Mucosa of gallbladder (tissue), 1 donor: ENCODE results near the gene CCR5. TPM values are rescaled to one million over a fixed set of nuclear protein-coding genes. Genes with fewer than 3 reads are reported as not detected.
"Not testable (repeated sequence)": the region's sequence is repeated elsewhere in the genome, so short reads cannot be mapped to it uniquely, and the experiment has no call there.

ENCODE experiments used
- DNase-seq: peaks from one replicate; pipeline ENCODE4 v3.0.0-alpha.2; 2020; ENCODE audit warnings: low spot score
- total RNA-seq: library from RNA; stranded (reverse); gene quantifications from one replicate; pipeline ENCODE4 v1.2.1, GENCODE V29; 2021
- donor health status: DM: no; HTN: no; CAD: no.

CCR5 gene
- total RNA-seq, 1 donor from 2014 or later: 3.9 TPM

DNA sequence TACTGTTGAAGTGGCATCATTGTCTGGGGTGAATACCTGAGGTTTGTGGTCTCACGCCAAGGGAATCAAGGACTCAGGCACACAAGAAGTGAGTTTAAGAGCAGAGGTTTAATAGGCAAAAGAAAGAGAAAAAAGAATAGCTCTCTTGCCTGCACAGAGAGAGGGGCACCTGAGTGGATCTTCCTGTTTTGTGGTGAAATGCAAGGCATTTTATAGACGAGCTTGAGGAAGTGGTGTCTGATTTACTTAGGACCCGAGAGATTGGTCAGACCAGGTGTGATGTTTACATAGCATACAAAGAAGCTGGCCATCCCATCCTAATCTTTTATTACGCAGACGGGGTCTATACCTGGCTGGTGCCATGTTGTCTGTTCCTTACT is 13.2 kb downstream of the CCR5 start:
- no peak for DNase-seq

DNA sequence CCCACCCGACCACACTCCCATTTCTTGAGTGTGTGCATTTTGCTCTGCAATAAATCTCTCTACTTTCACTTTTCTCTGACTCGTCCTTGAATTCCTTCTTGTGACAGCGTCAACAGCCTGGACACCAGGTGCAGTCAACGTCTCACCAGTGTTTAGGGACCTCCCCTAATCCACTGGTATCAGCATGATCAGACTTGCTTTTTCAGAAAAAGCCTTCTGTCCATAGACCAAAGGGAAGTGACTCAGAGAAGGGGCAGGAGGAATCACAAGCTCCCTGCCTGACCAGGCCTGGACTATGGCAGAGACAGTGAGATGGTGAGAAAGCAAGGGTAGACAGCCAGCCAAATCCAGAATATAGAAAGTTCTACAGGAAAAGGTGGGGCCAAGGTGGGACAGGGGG is 15.5 kb downstream of the CCR5 start:
- no peak for DNase-seq

DNA sequence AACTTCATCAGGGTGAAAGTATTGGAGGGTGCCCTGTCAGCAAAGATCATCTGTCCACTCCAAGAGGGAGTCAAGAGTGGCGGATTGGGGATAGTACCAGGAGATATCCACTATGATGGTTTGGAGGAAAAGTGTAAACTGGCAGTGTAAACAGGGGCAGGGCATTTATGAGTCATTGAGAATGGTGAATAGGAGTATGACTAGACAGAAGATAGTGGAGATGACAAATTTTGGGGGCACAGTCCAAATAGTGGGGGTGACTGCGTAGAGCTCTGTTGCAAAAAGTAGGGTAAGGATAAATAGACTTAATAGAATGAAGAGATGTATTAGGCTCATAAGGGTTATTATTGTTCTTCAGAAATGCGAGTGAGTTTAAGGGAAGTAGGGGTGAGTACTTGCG is 18.1 kb downstream of the CCR5 start:
- not testable (repeated sequence) for DNase-seq

DNA sequence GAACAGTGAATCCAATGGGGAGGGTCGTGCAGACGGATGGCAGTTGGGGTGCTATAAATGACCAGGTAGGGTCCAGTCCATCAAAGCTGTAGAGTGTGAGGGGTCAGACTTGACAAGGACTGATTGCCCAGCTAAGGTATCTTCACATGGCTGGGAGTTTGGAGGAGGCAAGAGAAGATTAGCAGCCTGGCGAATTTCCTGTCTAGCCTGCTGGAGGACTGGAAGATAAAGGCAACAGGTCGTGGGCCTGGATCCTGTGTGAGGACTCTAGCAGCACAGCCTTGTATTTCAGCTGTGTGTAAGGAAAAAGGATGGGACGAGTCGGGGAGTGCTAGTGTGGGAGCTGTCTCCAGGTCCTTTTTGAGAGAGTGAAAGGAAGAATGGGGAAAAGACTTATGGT is 18.6 kb downstream of the CCR5 start:
- DNase-seq: no peak

DNA sequence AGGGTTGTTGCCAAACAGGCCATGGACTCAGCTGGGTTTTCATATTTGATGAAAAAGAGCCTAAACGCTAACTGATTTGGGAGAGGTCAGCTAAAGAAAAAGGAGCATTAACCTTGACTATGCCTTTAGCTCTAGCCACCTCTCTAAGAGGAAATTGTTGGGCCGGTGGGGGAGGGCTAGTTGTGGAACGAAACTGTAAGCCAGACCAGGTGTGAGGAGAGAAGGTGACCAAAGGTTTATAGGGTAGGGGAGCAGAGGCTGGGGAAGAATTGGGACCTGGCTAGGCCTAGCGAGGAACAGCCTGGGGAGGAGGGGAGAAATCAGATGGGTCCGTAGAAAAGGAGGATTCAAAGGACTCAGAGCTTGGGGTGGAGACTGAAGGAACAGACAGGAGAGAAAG is 20.8 kb downstream of the CCR5 start:
- not testable (repeated sequence) for DNase-seq

DNA sequence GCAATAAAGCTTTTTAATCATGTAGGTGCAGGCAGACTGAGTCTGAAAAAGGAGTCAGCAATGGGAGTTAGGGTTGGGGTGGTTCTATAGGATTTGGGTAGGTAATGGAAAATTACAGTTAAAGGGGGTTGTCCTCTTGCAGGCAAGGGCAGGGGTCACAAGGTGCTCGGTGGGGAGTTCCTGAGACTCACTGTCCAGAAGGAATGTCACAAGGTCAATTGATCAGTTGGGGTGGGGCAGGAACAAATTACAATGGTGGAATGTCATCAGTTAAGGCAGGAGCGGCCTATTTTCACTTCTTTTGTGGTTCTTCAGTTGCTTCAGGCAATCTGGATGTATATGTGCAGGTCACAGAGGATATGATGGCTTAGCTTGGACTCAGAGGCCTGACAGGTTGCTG is 22.3 kb downstream of the CCR5 start:
- no peak for DNase-seq

DNA sequence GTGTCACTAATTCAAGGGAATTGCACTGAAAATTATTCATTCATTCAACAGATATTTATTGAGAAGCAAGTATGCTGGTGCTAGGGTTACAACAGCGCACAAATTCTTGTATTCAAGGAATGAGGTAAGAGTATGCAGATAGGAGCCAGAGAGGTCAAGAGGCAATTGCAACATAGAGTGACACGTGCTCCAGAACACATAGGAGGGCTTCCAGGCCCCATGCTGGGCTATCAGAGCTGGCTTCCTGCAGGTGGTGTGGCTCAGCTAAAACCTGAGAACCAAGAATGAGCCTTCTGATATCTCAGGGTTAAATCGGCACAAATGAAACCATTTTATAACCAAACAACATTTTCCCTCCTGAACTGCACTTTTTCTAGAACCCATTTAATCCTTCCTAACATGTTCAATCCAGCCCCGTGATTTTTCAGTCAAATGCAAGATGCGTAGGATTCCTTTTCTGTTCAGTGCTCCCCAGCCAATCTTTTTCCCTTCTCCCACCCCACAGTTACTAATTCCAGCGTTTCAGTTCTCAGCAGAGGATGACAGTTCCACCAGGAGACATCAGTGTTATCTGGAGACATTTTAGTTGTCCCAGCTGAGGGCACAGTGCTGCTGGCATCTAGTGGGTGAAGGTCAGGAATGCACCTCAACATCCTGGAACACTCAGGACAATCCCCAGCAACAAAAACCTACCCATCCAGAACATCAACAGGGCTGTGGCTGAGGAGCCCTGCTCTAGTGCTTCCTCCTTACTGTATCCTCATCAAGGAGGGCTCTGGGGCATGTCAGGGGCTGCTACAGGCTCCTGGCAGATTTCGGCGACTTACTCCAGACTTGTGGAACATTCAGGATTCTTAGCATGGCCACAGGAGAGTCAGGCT is 23.0 kb downstream of the CCR5 start:
- no peak for DNase-seq

DNA sequence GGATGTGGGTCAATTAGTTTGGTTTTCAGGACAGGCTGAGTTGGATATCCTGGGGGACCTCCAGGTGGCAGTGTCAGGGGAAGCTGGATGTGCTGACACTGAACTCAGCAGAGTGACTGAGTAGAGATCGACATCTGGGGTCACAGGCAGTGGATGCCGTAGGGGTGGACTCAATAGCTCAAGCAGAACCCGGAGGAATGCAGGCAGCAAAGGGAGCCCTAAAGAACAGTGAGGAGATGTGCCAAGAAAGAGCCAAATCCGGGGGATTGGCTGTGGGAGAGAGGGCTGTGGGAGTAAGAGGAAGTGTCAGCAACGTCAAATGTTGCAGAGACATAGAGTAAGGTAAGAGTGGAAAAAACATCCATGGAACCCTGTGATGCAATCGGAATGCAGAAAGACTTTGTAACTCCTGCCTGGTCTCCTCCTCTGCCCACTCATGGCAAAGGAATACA is 24.5 kb downstream of the CCR5 start:
- DNase-seq: no peak

DNA sequence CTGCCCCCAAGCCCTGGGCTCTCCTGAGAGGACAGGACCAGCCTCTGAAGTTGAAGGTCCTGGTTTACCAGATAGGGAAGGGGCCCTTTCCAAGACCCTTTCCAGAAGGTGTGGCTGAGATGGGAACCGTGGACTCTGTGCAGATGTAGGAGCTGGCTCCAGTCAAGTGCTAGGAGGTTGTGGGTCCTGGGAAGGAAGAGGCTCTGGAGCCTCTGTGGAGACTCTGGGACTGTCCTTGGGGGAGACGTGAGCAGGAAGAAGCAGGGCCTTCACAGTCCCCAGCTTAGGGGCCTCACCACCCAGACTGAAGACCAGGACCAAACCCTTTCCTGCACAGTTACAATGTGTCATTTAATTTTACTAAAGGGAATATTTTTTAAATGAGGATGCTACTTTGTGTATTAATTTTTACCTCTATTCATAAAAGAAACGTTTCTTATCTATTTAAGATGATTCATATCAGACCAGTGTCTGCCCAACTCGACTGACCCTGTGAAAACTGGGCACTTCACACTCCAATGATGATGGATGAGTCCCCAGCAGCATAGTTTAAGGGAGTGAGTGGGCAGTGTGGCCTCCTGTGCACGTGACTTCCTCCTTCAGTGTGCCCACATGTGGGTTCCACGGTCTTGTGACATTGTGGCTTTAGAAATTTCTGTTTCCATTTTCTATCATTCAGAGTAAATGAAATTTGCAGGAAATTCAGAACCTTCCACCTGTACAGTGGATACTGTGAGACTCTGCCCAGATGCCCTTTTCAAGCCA is 25.2 kb downstream of the CCR5 start:
- DNase-seq: no peak

DNA sequence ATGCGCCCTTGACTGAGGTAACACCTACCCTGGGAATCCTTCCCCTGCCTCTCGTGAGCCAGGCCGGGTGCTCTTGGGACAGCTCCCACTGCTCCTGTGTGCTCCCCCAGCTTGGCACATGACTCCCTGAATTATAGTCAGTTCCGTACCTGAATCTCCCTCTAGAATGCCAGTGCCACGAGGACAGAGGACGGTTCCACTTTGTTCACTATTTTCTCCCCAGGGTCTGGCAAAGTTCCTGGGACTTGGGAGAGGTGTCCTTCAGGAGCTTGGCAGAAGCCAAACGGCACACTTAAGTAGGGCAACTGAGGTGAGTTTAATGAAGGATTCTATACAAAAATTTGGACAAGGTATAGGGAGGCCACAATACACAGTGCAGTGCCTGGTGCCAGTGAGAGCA is 26.4 kb downstream of the CCR5 start:
- no peak for DNase-seq

DNA sequence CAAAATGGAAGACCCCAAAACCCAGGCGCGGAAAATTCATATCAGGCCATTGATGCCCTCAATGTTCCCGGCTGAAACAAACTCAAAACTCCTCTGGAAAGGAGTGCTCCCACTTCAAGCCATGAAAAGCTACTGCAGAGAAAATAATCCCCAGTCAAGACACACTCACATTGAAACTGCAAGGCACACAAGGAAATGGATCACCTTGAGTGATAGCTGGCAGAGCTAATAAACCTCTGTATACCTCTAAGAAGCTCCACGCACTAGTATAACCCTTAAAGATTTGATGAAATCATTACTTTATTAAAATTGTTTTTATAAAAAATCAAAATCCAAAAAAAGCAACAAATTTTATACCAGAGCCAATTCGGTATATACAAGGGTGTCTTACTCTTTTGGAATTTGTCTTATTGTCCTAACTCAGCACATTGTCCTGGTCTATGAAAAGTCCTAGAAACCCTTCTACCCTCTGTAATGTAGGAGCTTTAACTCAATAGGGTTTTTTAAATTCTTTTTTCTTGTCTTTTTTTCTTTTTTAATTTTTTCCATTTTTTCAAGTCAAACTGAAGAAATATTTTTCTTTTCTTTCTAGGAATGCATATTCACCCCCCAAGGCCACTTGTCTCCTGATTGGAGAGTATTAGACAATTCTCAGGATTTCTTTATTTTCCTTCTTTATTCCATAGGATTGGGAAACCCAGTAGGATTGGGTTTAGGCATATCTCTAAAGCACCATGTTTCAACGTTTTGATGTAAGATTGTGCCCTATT is 27.6 kb downstream of the CCR5 start:
- no peak for DNase-seq

DNA sequence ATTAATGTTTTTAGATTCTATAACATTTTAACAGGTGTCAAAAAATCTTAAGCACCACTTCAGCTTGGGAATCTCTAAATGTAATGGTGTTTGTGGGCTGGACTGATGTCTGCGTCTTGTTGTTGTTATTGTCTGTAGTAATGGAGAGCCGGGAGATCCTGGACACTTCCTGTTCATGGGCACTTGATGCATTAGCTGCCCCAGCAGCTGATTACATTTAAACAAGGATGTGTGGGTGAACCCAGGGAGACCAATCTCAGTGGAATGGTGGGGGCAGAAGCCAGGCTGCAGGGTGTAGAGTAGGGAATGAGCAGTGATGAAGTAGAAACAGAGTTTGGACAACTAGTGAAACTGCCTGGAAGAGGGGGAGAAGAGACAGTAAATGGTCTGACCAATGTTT is 28.4 kb downstream of the CCR5 start:
- DNase-seq: no peak

DNA sequence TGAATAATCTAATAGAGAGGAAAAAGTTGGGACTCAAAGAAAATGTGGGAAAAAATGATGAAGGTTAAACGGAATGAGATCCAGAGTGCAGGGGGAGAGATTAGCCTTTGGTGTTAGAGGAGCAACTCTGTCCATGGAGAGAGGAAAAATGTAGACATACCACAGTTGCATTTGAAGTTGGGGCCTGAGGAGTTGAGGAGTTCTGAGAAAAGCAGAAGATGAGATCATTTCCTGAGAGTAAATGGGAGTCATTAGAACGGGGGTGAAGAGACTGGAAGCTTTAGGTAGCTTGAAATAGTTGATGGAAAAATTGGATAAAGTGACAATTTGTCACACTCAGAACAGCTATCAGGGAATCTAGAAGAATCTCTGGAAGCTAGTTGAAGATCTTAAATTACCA is 28.8 kb downstream of the CCR5 start:
- DNase-seq: no peak

DNA sequence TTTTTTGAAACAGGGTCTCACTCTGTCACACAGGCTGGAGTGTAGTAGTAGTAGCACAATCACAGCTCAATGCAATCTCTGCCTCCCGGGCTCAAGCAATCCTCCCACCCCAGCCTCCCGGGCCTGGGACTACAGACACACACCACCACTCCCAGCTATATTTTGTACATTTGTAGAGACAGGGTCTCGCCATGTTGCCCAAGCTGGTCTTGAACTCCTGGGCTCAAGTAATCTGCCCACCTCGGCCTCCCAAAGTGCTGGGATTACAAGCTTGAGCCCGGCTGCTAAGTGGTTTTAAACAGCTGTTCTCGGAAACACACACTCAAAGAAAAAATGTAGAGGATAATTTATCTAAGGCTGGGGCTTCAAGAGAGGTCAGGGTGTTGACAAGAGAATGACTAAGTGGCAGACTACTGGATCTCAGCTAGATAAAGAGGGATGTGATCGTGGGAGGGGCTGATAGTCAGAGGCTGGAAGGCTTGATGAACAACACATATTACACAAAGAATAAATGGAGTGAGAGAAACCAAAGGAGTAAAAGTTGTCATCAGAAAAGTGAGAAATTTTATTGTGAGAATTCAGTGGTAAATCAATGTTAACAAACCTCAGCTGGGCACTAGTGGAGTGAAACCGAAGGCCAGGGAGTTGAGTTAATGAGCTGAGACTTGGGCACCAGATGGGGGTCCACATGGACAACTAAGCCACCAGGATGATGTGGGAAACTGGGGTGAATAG is 29.4 kb downstream of the CCR5 start:
- no peak for DNase-seq

DNA sequence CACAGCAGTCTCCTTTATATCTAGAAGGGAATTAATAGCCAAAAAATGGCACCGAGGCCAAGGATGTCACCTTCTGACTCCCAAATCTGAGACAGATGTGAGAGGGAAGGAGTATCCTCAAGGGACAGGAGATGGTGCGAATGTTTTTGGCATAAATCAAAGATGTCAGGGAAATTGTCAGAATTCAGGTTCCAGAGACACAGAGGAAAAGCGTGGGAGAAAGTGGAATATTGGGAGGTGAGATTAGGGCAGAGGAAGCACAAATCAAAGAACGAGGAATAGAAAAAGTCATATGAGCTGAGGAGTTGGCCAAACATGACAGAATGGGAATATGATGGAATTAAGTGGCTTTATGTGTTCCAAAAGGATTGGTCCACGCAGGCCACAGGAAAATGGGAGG is 30.1 kb downstream of the CCR5 start:
- DNase-seq: no peak

DNA sequence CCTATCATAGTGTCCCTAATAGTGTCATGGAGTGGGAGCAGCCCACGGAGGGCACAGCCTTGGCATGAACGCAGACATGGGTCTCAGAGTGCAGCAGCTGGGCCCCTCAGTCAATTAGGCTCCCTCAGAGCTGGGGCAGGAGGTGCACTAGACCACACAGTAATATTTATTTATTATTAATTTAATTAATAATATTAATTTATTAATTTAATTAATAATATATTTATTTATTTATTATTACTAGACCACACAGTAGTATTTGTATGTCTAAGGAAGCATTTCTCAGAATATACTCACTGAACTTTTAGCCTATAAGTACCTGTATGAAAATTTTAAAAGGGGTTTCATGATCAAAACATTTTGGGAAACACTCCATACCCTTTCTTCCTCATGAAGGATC is 30.8 kb downstream of the CCR5 start:
- DNase-seq: no peak

DNA sequence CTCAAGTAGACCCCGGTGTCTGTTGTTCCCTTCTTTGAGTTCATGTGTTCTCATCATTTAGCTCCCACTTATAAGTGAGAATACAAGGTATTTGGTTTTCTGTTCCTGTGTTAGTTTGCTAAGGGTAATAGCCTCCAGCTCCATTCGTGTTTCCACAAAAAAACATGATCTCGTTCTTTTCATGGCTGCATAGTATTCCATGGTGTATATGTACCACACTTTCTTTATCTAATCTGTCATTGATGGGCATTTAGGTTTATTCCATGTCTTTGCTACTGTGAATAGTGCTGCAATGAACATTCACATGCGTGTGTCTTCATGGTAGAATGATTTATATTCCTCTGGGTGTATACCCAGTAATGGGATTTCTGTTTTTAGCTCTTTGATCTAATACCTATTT is 32.2 kb downstream of the CCR5 start:
- DNase-seq: not testable (repeated sequence)

DNA sequence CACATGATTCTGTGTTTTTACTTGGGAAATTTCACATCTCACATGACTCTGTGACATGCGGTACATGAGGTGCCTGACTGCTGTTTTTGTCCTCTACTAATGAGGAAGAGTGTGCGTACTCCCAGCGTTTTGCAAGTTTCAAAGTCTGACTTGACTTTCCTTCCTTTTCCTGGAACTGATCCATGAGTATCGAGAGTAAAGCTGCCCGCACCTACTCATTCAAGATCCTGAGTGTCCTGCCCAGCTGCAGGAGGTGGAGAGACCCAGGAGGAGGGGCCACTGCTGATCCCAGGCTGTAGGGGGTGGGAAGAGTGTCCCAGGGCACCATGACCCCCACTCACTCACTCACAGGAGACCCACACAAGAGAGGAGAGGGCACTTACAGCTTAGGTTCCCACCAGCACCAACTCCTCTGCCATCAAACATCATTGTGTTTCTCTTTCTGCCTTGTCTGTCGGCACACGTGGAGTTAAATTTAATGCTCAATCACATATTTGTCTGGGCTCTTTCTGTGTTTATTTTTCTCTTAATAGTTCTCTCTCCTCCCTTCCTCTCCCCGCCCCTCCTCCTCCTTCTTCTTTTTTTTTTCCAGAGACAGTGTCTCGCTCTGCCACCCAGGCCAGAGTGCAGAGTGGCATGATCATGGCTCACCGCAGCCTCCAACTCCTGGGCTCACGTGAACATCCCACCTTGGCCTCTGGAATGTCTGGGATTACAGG is 34.7 kb downstream of the CCR5 start:
- DNase-seq: peak; percentile 75

DNA sequence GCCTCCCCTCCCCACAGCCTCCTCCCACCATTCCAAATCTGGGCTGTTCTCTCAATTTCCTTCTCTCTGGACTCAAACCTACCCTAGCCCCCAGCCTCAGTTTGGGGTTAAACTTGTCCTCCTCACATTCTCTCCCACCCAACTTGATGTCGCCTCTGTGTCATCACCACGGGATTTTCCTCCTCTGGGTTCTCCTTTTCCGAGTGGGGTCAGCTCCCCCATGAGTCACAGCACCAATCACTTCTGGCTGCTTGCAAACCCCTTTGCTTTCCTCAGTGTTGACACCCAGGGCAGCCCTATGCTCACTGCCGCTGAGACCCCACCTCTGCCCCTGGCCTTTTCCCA is 35.7 kb downstream of the CCR5 start:
- no peak for DNase-seq

DNA sequence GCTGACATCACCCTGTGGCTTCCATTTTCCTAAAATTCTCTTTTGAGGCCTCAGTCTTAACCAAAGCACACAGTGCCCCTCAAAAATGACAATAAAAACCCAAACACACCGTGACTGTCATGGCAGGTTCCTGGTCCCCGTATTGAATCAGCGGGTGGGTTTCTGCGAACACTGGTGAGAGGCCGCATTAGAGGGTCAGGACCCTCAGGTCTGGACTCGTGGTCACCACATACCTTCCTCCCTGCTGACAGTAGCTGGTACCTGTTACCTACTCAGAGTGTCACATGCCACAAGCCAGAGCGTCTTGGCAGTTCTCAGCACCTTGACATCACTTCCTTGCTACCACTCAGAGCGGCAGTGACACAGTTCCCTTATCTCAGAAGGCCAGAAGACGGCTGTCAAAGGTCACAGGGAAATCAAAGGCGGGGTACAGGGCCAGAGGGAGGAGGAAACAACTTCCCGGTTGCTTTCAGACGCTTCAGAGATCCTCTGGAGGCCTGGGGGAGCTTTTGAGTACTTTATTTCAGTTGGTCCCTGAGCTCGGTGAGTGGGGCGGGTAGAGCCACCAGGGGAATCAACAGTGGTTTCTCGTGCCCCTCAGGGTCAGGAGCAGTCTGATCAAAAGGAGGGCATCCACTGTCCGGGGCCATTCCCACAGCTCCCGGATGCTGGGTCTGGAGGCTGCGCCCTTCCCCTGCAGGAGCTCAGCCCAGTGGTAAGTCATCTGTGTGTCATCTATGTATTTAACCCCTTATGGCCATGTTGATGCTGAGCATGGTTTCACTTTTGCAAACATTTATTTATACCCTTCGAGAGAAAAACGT is 36.3 kb downstream of the CCR5 start, which contains the start of the genes CCR5AS and CCRL2:
Gene CCR5AS, minus strand, starts transcription at position 279 of the 824 bp plus-strand sequence.
Gene CCRL2, plus strand, starts transcription at position 472 of the 824 bp plus-strand sequence. CDS start 821 bp downstream, outside the sequence.
- DNase-seq: peak; percentile 91
